Measurements from ENCODE around the gene DIS3. TPM values are rescaled to one million over a fixed set of nuclear protein-coding genes. Genes with fewer than 3 reads are reported as not detected.
"Not testable (repeated sequence)": the region's sequence is repeated elsewhere in the genome, so short reads cannot be mapped to it uniquely, and the experiment has no call there.

The DIS3 gene
- total RNA-seq, 4 donors from 2014 or later, result 11.6 to 17.6 (median 17.0) TPM

- H3K27ac ChIP-seq, result no peak overlapping the region
- no peak overlapping the region for H3K4me3 ChIP-seq
- no peak for DNase-seq
- in situ Hi-C loops (cut with MboI; ENCODE audit: low sequenced_read_pairs in 4 of 4) (loop anchor here (25.0 kb wide), 2 partner anchors 242 to 892 kb away; partner anchors contain the start of gene KLF5 (in 1 of the 4)), intact Hi-C loops (cut with DNase I; ENCODE audit: low total_unique reads) (no loop called here)
- no peak for TF ChIP-seq POLR2A (IDR thresholded peaks at IDR 0.05)
- no peak for TF ChIP-seq CTCF (IDR thresholded peaks at IDR 0.05 in 4 of 5, conservative IDR thresholded peaks at IDR 0.05 in 1 of 5)
- H3K36me3 ChIP-seq, result peaks cover 0 to 26% of the 10 kb centered on the region in 2 donors
- no peaks in the 10 kb centered on the region for H3K9me3 ChIP-seq
- H3K4me1 ChIP-seq, result no peaks in the 10 kb centered on the region
- ATAC-seq, result no peak
- no peaks in the 10 kb centered on the region for H3K27me3 ChIP-seq
Observed at GRCh38 chr13:72820156-72820897, 38.6 kb upstream of the DIS3 start.

- no peaks in the 10 kb centered on the region for H3K36me3 ChIP-seq
- in situ Hi-C loops (cut with MboI; ENCODE audit: low sequenced_read_pairs in 4 of 4), result loop anchor here (25.0 kb wide), 2 partner anchors 253 to 903 kb away; partner anchors contain the start of gene KLF5 (in 1 of the 4)
- H3K27ac ChIP-seq, result no peak overlapping the region
- DNase-seq (no peak), ATAC-seq (no peak)
- intact Hi-C loops (cut with DNase I; ENCODE audit: low total_unique reads), result loop anchor here (2.0 kb wide), 1 partner anchor 900 kb away; no protein-coding TSS in a partner anchor
- H3K9me3 ChIP-seq, result no peaks in the 10 kb centered on the region
- H3K4me3 ChIP-seq, result no peak overlapping the region
- no peaks in the 10 kb centered on the region for H3K4me1 ChIP-seq
- TF ChIP-seq CTCF (IDR thresholded peaks at IDR 0.05 in 4 of 5, conservative IDR thresholded peaks at IDR 0.05 in 1 of 5), result peak in 3 of 5 experiments; percentile 34 to 69 (median 46)
- TF ChIP-seq POLR2A (IDR thresholded peaks at IDR 0.05), result no peak
- H3K27me3 ChIP-seq, result no peaks in the 10 kb centered on the region
Observed at GRCh38 chr13:72808917-72809500, 27.3 kb upstream of the DIS3 start.

GRCh38 chr13:72806514-72806913 lies 24.8 kb upstream of the DIS3 start:
- in situ Hi-C loops (cut with MboI; ENCODE audit: low sequenced_read_pairs in 4 of 4), result loop anchor here (25.0 kb wide), 2 partner anchors 256 to 906 kb away; partner anchors contain the start of gene KLF5 (in 1 of the 4)
- H3K9me3 ChIP-seq; H3K4me3 ChIP-seq; H3K27me3 ChIP-seq; H3K4me1 ChIP-seq; intact Hi-C loops (cut with DNase I; ENCODE audit: low total_unique reads); ATAC-seq; H3K27ac ChIP-seq; DNase-seq; H3K36me3 ChIP-seq: not testable (repeated sequence)

- H3K27ac ChIP-seq, result no peak overlapping the region
- intact Hi-C loops (cut with DNase I; ENCODE audit: low total_unique reads), result no loop called here
- TF ChIP-seq CTCF (IDR thresholded peaks at IDR 0.05 in 4 of 5, conservative IDR thresholded peaks at IDR 0.05 in 1 of 5) (no peak), POLR2A (IDR thresholded peaks at IDR 0.05) (no peak)
- no peaks in the 10 kb centered on the region for H3K4me1 ChIP-seq
- in situ Hi-C loops (cut with MboI; ENCODE audit: low sequenced_read_pairs in 4 of 4), result loop anchor here (25.0 kb wide), 2 partner anchors 256 to 906 kb away; partner anchors contain the start of gene KLF5 (in 1 of the 4)
- H3K9me3 ChIP-seq, result no peaks in the 10 kb centered on the region
- H3K4me3 ChIP-seq, result no peak overlapping the region
- no peaks in the 10 kb centered on the region for H3K27me3 ChIP-seq
- DNase-seq, result no peak
- ATAC-seq, result no peak
- peaks cover 0 to 8% of the 10 kb centered on the region in 2 donors for H3K36me3 ChIP-seq
Observed at GRCh38 chr13:72805676-72806346, 24.1 kb upstream of the DIS3 start.

GRCh38 chr13:72804301-72804700 lies 22.6 kb upstream of the DIS3 start:
- ATAC-seq (no peak), DNase-seq (no peak)
- in situ Hi-C loops (cut with MboI; ENCODE audit: low sequenced_read_pairs in 4 of 4), result loop anchor here (25.0 kb wide), 2 partner anchors 258 to 908 kb away; partner anchors contain the start of gene KLF5 (in 1 of the 4)
- no peak overlapping the region for H3K27ac ChIP-seq
- peaks cover 0 to 8% of the 10 kb centered on the region in 2 donors for H3K36me3 ChIP-seq
- TF ChIP-seq CTCF (IDR thresholded peaks at IDR 0.05 in 4 of 5, conservative IDR thresholded peaks at IDR 0.05 in 1 of 5) (no peak), POLR2A (IDR thresholded peaks at IDR 0.05) (no peak)
- no peaks in the 10 kb centered on the region for H3K4me1 ChIP-seq
- no peak overlapping the region for H3K4me3 ChIP-seq
- intact Hi-C loops (cut with DNase I; ENCODE audit: low total_unique reads), result no loop called here
- no peaks in the 10 kb centered on the region for H3K27me3 ChIP-seq
- H3K9me3 ChIP-seq, result no peaks in the 10 kb centered on the region

All from gastrocnemius medialis (tissue), 4 donors.